ENCODE results near the gene FBXL22.
"Not testable (repeated sequence)": the region's sequence is repeated elsewhere in the genome, so short reads cannot be mapped to it uniquely, and the experiment has no call there.

The FBXL22 gene

DNA sequence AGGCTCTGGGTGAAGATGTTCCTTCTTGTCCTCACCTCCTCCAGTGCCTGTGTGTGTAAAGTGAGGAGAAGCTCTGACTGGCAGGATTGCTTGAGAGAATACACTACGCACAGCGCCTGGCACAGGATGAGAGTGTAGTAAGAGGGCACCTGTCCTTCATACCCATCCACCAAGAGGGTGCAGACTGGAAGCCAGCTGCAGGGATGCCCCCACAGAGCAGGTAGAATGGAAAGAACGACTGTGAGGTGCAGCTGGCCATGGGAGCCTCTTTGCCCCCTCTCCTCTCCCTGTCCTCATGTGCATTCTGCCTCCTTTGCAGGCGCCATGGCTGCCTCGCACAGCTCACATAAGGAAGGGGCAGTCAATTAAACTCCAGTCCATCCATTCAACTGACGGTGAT is 12.3 kb downstream of the FBXL22 start:
- no peak for DNase-seq (ENCODE audit: low read depth in 2 of 2)
- no peak overlapping the region for H3K4me3 ChIP-seq (replicated peaks in 1 of 2; ENCODE audit: low read depth in 2 of 2, low read length in 2 of 2)
- TF ChIP-seq, protein P1, sequence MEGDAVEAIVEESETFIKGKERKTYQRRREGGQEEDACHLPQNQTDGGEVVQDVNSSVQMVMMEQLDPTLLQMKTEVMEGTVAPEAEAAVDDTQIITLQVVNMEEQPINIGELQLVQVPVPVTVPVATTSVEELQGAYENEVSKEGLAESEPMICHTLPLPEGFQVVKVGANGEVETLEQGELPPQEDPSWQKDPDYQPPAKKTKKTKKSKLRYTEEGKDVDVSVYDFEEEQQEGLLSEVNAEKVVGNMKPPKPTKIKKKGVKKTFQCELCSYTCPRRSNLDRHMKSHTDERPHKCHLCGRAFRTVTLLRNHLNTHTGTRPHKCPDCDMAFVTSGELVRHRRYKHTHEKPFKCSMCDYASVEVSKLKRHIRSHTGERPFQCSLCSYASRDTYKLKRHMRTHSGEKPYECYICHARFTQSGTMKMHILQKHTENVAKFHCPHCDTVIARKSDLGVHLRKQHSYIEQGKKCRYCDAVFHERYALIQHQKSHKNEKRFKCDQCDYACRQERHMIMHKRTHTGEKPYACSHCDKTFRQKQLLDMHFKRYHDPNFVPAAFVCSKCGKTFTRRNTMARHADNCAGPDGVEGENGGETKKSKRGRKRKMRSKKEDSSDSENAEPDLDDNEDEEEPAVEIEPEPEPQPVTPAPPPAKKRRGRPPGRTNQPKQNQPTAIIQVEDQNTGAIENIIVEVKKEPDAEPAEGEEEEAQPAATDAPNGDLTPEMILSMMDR (IDR thresholded peaks at IDR 0.05; ENCODE audit: low read depth, low read length): no peak

DNA sequence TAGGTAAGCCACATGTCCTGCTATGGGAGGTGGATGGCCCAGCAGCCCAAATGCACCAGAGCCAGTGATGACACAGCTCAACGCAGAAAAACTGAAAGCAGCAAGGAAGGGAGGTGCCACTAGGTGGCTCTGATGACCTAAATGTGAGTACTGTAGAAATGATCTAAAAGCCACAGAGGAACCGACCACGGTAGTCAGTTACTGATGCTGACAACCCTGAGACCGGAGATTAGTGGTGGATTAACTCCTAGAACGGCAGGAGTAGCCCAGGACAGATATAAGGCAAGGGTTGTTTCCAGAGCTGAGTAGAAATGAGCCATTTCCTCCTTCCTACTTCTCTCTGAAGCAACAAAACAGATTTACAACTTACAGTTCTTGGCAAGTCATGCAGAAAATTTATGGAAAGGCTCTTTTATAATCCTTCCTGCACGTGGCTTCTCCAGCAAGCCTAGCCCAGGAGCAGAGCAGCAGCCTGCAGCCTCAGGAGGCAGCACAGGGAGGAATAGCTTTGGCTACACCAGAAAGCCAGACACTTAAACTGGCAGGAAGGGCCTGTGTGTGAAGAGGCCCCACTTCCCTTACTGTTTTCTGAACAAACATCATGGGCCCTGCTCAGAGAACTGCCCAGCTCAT is 13.1 kb downstream of the FBXL22 start:
- DNase-seq (ENCODE audit: low read depth in 2 of 2): peak; percentile 80 to 86
- H3K4me3 ChIP-seq (replicated peaks in 1 of 2; ENCODE audit: low read depth in 2 of 2, low read length in 2 of 2): no peak overlapping the region
- TF ChIP-seq, protein P1 (IDR thresholded peaks at IDR 0.05; ENCODE audit: low read depth, low read length): peak; percentile 73

DNA sequence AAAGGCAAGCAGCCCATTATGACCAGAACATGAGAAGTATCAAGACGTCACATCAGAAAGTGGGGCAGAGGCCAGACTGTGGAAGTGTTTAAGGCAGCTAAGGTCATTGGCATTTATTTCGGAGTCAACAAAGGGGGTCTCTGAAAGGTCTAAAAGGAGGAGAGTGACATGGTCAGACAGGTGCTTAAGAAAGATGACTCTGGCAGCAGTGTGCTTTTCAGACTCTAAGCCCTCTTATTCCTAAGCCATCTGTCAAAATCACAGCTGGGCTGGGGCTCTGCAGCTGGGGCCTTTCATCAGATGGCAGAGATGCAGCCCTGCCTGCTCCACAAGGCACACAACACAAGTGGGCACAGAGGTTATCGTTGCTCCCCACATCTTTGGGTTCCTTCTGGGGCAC is 14.0 kb downstream of the FBXL22 start:
- no peak overlapping the region for H3K4me3 ChIP-seq (replicated peaks in 1 of 2; ENCODE audit: low read depth in 2 of 2, low read length in 2 of 2)
- DNase-seq (ENCODE audit: low read depth in 2 of 2): no peak
- TF ChIP-seq, protein P1 (IDR thresholded peaks at IDR 0.05; ENCODE audit: low read depth, low read length): no peak

DNA sequence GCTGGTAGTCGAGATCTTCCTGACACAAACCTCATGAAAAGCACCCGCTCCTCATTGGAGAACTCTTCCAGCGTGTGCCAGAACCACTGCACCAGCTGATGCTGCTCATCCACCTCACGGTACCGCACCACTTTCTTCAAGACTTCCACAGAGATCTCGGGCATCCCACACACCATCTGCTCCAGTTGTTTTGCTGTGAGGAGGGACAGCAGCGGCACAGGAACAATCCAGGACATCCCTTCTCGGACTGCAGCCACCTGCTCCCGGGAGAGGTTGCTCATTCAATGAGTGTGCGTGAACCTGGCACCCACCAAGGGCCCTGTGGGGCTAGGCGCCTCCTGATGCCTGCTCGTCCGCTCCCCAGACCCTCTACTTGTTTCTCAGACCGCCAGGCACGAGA is 15.1 kb downstream of the FBXL22 start:
- DNase-seq (ENCODE audit: low read depth in 2 of 2): no peak
- no peak overlapping the region for H3K4me3 ChIP-seq (replicated peaks in 1 of 2; ENCODE audit: low read depth in 2 of 2, low read length in 2 of 2)
- TF ChIP-seq, protein P1 (IDR thresholded peaks at IDR 0.05; ENCODE audit: low read depth, low read length): no peak

DNA sequence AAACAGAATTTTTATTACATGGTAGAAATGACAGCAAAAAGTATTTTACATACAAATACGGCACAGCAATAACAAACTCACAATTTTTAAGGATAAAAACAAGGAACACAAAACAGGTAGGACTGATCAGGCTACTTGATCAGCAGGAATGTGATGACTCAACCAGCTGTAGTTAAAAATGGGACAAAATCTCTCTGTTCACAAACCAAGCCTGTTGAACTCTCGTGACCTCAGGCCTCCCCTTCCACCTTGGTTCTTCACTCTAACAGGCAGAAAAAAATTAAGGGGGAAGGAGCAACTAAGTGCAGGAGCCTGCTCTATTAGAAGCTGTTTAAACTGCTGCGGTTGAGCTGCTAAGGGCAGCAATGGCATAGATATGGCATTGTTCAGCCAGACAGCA is 18.7 kb downstream of the FBXL22 start:
- no peak for DNase-seq (ENCODE audit: low read depth in 2 of 2)
- TF ChIP-seq, protein P1 (IDR thresholded peaks at IDR 0.05; ENCODE audit: low read depth, low read length): no peak

DNA sequence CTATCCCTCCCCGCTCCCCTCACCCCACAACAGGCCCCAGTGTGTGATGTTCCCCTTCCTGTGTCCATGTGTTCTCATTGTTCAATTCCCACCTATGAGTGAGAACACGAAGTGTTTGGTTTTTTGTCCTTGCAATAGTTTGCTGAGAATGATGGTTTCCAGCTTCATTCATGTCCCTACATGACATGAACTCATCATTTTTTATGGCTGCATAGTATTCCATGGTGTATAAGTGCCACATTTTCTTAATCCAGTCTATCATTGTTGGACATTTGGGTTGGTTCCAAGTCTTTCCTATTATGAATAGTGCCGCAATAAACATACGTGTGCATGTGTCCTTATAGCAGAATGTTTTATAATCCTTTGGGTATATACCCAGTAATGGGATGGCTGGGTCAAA is 20.0 kb downstream of the FBXL22 start:
- not testable (repeated sequence) for H3K4me3 ChIP-seq (replicated peaks in 1 of 2; ENCODE audit: low read depth in 2 of 2, low read length in 2 of 2); DNase-seq (ENCODE audit: low read depth in 2 of 2)

More for the DNA sequence above, 18.7 kb downstream of the FBXL22 start:
- H3K4me3 ChIP-seq (replicated peaks in 1 of 2; ENCODE audit: low read depth in 2 of 2, low read length in 2 of 2): no peak overlapping the region

DNA sequence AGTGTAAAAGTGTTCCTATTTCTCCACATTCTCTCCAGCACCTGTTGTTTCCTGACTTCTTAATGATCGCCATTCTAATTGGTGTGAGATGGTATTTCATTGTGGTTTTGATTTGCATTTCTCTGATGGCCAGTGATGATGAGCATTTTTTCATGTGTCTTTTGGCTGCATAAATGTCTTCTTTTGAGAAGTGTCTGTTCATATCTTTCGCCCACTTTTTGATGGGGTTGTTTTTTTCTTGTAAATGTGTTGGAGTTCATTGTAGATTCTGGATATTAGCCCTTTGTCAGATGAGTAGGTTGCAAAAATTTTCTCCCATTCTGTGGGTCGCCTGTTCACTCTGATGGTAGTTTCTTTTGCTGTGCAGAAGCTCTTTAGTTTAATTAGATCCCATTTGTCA is 20.4 kb downstream of the FBXL22 start:
- not testable (repeated sequence) for DNase-seq (ENCODE audit: low read depth in 2 of 2); H3K4me3 ChIP-seq (replicated peaks in 1 of 2; ENCODE audit: low read depth in 2 of 2, low read length in 2 of 2)

DNA sequence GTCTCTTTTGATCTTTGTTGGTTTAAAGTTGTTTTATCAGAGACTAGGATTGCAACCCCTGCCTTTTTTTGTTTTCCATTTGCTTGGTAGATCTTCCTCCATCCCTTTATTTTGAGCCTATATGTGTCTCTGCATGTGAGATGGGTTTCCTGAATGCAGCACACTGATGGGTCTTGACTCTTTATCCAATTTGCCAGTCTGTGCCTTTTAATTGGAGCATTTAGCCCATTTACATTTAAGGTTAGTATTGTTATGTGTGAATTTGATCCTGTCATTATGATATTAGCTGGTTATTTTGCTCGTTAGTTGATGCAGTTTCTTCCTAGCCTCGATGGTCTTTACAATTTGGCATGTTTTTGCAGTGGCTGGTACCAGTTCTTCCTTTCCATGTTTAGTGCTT is 23.6 kb downstream of the FBXL22 start:
- H3K4me3 ChIP-seq (replicated peaks in 1 of 2; ENCODE audit: low read depth in 2 of 2, low read length in 2 of 2); DNase-seq (ENCODE audit: low read depth in 2 of 2): not testable (repeated sequence)

All from cardiac fibroblast (primary cell).